ENCODE results near the gene EPAS1.

DNA sequence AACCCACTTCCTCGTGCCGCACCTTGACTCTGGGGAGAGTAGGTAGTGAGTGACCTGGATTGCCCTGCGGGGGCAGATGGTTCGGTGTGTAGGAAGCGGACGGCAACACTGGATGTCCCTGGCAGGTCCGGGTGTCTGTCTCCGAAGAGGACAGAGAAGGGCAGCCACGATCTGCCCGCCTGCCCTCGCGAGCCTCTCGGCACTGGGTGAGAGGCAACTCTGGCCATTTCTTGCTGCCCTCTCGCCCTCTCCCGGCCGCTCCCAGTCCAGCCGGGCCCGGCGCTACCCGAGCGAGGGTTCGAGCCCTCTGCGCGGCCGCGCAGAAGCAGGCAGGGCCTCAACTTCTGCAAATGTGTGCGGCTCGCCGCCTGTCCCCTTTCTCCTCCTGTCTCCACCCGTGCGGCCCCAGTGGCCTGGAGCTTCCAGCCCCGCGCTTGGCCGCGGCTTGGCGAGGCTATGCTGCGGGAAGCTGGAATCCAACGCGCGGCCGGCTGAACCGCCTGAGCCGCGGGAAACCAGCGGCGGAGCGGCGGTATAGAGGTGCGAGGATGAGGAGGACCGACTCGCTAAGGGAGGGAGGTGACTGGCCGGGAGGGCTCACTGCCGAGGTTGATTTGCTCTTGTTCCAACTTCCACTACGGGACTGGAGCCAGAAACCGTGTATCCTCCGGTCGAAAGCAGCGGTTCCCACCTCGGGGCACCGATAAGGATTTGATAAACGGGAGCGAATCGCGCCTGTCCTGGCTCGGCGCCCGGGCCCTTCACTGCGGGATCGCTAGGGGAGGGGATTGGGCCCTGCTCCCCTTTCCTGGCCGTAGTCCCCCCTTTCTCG lies 1.5 kb downstream of the EPAS1 start:
- TF ChIP-seq, protein P1, sequence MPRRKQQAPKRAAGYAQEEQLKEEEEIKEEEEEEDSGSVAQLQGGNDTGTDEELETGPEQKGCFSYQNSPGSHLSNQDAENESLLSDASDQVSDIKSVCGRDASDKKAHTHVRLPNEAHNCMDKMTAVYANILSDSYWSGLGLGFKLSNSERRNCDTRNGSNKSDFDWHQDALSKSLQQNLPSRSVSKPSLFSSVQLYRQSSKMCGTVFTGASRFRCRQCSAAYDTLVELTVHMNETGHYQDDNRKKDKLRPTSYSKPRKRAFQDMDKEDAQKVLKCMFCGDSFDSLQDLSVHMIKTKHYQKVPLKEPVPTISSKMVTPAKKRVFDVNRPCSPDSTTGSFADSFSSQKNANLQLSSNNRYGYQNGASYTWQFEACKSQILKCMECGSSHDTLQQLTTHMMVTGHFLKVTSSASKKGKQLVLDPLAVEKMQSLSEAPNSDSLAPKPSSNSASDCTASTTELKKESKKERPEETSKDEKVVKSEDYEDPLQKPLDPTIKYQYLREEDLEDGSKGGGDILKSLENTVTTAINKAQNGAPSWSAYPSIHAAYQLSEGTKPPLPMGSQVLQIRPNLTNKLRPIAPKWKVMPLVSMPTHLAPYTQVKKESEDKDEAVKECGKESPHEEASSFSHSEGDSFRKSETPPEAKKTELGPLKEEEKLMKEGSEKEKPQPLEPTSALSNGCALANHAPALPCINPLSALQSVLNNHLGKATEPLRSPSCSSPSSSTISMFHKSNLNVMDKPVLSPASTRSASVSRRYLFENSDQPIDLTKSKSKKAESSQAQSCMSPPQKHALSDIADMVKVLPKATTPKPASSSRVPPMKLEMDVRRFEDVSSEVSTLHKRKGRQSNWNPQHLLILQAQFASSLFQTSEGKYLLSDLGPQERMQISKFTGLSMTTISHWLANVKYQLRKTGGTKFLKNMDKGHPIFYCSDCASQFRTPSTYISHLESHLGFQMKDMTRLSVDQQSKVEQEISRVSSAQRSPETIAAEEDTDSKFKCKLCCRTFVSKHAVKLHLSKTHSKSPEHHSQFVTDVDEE (CRISPR knock-in tag; IDR thresholded peaks at IDR 0.05) = no peak
- no peak for TF ChIP-seq ZNF70 (CRISPR knock-in tag; IDR thresholded peaks at IDR 0.05)
- no peak for TF ChIP-seq ZFP30 (CRISPR knock-in tag; IDR thresholded peaks at IDR 0.05)
- TF ChIP-seq, protein P2, sequence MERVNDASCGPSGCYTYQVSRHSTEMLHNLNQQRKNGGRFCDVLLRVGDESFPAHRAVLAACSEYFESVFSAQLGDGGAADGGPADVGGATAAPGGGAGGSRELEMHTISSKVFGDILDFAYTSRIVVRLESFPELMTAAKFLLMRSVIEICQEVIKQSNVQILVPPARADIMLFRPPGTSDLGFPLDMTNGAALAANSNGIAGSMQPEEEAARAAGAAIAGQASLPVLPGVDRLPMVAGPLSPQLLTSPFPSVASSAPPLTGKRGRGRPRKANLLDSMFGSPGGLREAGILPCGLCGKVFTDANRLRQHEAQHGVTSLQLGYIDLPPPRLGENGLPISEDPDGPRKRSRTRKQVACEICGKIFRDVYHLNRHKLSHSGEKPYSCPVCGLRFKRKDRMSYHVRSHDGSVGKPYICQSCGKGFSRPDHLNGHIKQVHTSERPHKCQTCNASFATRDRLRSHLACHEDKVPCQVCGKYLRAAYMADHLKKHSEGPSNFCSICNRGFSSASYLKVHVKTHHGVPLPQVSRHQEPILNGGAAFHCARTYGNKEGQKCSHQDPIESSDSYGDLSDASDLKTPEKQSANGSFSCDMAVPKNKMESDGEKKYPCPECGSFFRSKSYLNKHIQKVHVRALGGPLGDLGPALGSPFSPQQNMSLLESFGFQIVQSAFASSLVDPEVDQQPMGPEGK (CRISPR knock-in tag; IDR thresholded peaks at IDR 0.05; ENCODE audit: borderline replicate concordance) = no peak
